Measurements from ENCODE around the gene RAPGEF5. TPM values are rescaled to one million over a fixed set of nuclear protein-coding genes. Genes with fewer than 3 reads are reported as not detected.

The RAPGEF5 gene
- total and polyA plus RNA-seq, 9 donors, result 6.4 to 22.5 (median 10.4) TPM

- 69 to 78% (median 77%) methylated on average over 1 of the region's 1 CpG for WGBS, 3 donors
- TF ChIP-seq, protein P1, sequence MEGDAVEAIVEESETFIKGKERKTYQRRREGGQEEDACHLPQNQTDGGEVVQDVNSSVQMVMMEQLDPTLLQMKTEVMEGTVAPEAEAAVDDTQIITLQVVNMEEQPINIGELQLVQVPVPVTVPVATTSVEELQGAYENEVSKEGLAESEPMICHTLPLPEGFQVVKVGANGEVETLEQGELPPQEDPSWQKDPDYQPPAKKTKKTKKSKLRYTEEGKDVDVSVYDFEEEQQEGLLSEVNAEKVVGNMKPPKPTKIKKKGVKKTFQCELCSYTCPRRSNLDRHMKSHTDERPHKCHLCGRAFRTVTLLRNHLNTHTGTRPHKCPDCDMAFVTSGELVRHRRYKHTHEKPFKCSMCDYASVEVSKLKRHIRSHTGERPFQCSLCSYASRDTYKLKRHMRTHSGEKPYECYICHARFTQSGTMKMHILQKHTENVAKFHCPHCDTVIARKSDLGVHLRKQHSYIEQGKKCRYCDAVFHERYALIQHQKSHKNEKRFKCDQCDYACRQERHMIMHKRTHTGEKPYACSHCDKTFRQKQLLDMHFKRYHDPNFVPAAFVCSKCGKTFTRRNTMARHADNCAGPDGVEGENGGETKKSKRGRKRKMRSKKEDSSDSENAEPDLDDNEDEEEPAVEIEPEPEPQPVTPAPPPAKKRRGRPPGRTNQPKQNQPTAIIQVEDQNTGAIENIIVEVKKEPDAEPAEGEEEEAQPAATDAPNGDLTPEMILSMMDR (IDR thresholded peaks at IDR 0.05), result no peak
- TF ChIP-seq POLR2A (IDR thresholded peaks at IDR 0.05) (no peak), EP300 (IDR thresholded peaks at IDR 0.05) (no peak)
Measured at GRCh38 chr7:22178735-22179134, 178.2 kb downstream of the RAPGEF5 start.

GRCh38 chr7:22176791-22177412, 180.1 kb downstream of the RAPGEF5 start:
- no peak overlapping the region for H3K4me3 ChIP-seq
- H3K27ac ChIP-seq, result no peak overlapping the region
- H3K36me3 ChIP-seq, result no peaks in the 10 kb centered on the region
- intact Hi-C loops (cut with DNase I), result no loop called here
- no peaks in the 10 kb centered on the region for H3K9me3 ChIP-seq
- DNase-seq, result no peak
- TF ChIP-seq POLR2A (IDR thresholded peaks at IDR 0.05) (no peak), EP300 (IDR thresholded peaks at IDR 0.05) (no peak)
- TF ChIP-seq, protein P1 (IDR thresholded peaks at IDR 0.05), result no peak
- WGBS, 3 donors, result 94 to 95% (median 94%) methylated on average over 3 of the region's 3 CpGs
- H3K27me3 ChIP-seq, result no peaks in the 10 kb centered on the region
- H3K4me1 ChIP-seq (ENCODE audit: insufficient read depth), result no peaks in the 10 kb centered on the region

More at GRCh38 chr7:22178735-22179134, 178.2 kb downstream of the RAPGEF5 start:
- Histone ChIP-seq H3K9me3 (no peaks in the 10 kb centered on the region), H3K27me3 (no peaks in the 10 kb centered on the region), H3K36me3 (no peaks in the 10 kb centered on the region), H3K4me1 (ENCODE audit: insufficient read depth) (no peaks in the 10 kb centered on the region), H3K27ac (no peak overlapping the region), H3K4me3 (no peak overlapping the region)
- intact Hi-C loops (cut with DNase I), result no loop called here
- no peak for DNase-seq

GRCh38 chr7:22174574-22174953, 182.4 kb downstream of the RAPGEF5 start:
- DNase-seq, result no peak
- Histone ChIP-seq H3K27me3 (no peaks in the 10 kb centered on the region), H3K36me3 (no peaks in the 10 kb centered on the region), H3K4me3 (no peak overlapping the region), H3K9me3 (no peaks in the 10 kb centered on the region), H3K27ac (no peak overlapping the region), H3K4me1 (ENCODE audit: insufficient read depth) (no peaks in the 10 kb centered on the region)
- intact Hi-C loops (cut with DNase I), result no loop called here
- TF ChIP-seq POLR2A (IDR thresholded peaks at IDR 0.05), result no peak
- TF ChIP-seq, protein P1 (IDR thresholded peaks at IDR 0.05), result no peak
- TF ChIP-seq EP300 (IDR thresholded peaks at IDR 0.05), result no peak

DNA sequence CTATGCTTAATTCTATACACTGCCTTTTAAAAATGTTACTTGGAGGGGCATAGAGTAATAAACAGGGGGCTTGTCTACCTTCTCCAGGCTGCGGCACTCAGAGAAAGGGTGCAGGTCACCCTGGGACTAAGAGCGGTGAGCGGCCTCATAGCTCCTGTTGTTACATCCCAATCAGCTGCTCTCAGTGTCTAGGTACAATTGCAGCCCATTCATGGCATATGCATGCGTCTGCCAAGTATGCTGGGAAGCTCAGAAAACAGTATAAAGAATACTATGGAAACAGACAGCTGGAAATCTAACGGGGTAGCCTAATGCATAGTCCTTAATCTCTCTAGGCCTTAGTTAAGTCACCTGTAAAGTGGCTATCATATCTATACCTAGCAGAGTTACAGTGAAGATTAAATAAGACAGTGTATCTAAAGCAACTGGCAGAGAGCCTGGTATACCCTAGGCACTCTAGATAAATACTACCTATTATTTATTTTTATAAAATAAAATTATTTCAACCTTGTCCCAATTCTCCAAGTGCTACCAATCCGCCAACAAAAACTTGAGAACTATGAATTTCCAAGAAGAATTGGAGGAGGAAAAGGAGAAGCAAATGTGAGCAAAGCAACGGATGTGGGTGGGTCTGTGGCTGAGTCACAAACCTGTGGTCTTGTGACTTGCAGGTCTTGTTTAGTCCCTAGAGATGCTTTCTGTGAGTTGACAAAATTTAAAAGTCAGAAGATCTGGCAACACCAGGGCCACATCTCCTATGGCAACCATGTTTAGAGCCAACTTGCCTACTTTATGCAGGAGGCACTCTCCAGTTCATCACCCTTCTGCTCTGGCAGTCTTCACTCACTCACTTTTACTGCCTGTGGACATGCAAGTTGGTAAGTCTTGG, 183.0 kb downstream of the RAPGEF5 start:
- intact Hi-C loops (cut with DNase I), result no loop called here
- Histone ChIP-seq H3K27me3 (no peaks in the 10 kb centered on the region), H3K36me3 (no peaks in the 10 kb centered on the region), H3K9me3 (no peaks in the 10 kb centered on the region), H3K4me1 (ENCODE audit: insufficient read depth) (no peaks in the 10 kb centered on the region), H3K27ac (no peak overlapping the region), H3K4me3 (no peak overlapping the region)
- TF ChIP-seq EP300 (IDR thresholded peaks at IDR 0.05) (no peak), POLR2A (IDR thresholded peaks at IDR 0.05) (no peak)
- TF ChIP-seq, protein P1 (IDR thresholded peaks at IDR 0.05), result no peak
- WGBS, 3 donors, result 92 to 95% (median 93%) methylated on average over 7 of the region's 7 CpGs
- DNase-seq, result no peak
